Activated B cell treated with CpG ODN at 0.5 μM for 24 hours (primary cell): Measurements from ENCODE around the gene GRPEL1. TPM values are rescaled to one million over a fixed set of nuclear protein-coding genes. Genes with fewer than 3 reads are reported as not detected.

Source experiments
- ATAC-seq: fragments of 200-7000 bp; cut with Tn5 transposase; one replicate; pipeline ENCODE4 v1.10.0; 2021; ENCODE audit warnings: low read depth, mild to moderate bottlenecking, moderate library complexity
- CTCF ChIA-PET: fragments of 350-600 bp; sonication (Branson Sonifier 250); formaldehyde crosslinking; loops from one replicate; lab custom pipeline; 2021; ENCODE audit warnings: antibody characterized with exemption; lab: Charles Lee
- POLR2A ChIA-PET: fragments of 350-600 bp; sonication (Branson Sonifier 250); formaldehyde crosslinking; loops from one replicate; lab custom pipeline; 2021; ENCODE audit warnings: antibody characterized with exemption; lab: Charles Lee
- DNase-seq: peaks from one replicate; pipeline ENCODE4 v3.0.0; 2022
- H3K27ac Mint-ChIP-seq: one replicate; pipeline ENCODE4 v1.8.0; 2020; ENCODE audit warnings: mixed read lengths
- H3K27me3 Mint-ChIP-seq: one replicate; pipeline ENCODE4 v1.8.0; 2021; ENCODE audit warnings: mixed read lengths
- H3K36me3 Mint-ChIP-seq: one replicate; pipeline ENCODE4 v1.8.0; 2021; ENCODE audit warnings: low read depth, mixed read lengths
- H3K4me1 Mint-ChIP-seq: one replicate; pipeline ENCODE4 v1.8.0; 2021; ENCODE audit warnings: mixed read lengths
- H3K4me3 Mint-ChIP-seq: one replicate; pipeline ENCODE4 v1.8.0; 2020; ENCODE audit warnings: mild to moderate bottlenecking, mixed read lengths
- H3K9me3 Mint-ChIP-seq: one replicate; pipeline ENCODE4 v1.8.0; 2020; ENCODE audit warnings: mixed read lengths
- CTCF ChIP-seq: fragments of 200-600 bp; IDR thresholded peaks from one replicate; pipeline ENCODE4 v1.8.0; 2022; ENCODE audit warnings: antibody characterized with exemption, mild to moderate bottlenecking
- intact Hi-C: fragments of 100-400 bp; cut with micrococcal nuclease; formaldehyde crosslinking; loops from one replicate; pipeline ENCODE4 v1.15.1; 2024
- total RNA-seq: library from RNA; stranded (reverse); gene quantifications from 2 replicates; pipeline ENCODE4 v1.2.3, GENCODE V29; 2022

Gene GRPEL1
- total RNA-seq, 1 donor from 2014 or later = 31.8 TPM

GRCh38 chr4:7023486-7023885 is 44.4 kb downstream of the GRPEL1 start:
- Mint-ChIP-seq H3K4me1 (peaks cover 2% of the 10 kb centered on the region), H3K4me3 (no peak overlapping the region), H3K36me3 (peaks cover 75% of the 10 kb centered on the region), H3K9me3 (no peaks in the 10 kb centered on the region), H3K27ac (no peak overlapping the region), H3K27me3 (no peaks in the 10 kb centered on the region)
- DNase-seq (no peak), ATAC-seq (no peak)
- intact Hi-C loops = no loop called here
- CTCF ChIA-PET = no interaction called here
- TF ChIP-seq CTCF = no peak
- POLR2A ChIA-PET = no interaction called here

GRCh38 chr4:7021930-7022664 is 45.8 kb downstream of the GRPEL1 start:
- Mint-ChIP-seq H3K9me3 (no peaks in the 10 kb centered on the region), H3K4me1 (no peaks in the 10 kb centered on the region), H3K27ac (no peak overlapping the region), H3K27me3 (no peaks in the 10 kb centered on the region), H3K4me3 (no peak overlapping the region), H3K36me3 (peaks cover 73% of the 10 kb centered on the region)
- ChIA-PET CTCF (no interaction called here), POLR2A (no interaction called here)
- no peak for TF ChIP-seq CTCF
- DNase-seq (no peak), ATAC-seq (no peak)
- intact Hi-C loops = no loop called here

- ATAC-seq (no peak), DNase-seq (no peak)
- Mint-ChIP-seq H3K27me3 (no peaks in the 10 kb centered on the region), H3K27ac (no peak overlapping the region), H3K36me3 (peaks cover 72% of the 10 kb centered on the region), H3K9me3 (no peaks in the 10 kb centered on the region), H3K4me3 (no peak overlapping the region), H3K4me1 (no peaks in the 10 kb centered on the region)
- CTCF ChIA-PET = no interaction called here
- intact Hi-C loops = no loop called here
- POLR2A ChIA-PET = no interaction called here
- no peak for TF ChIP-seq CTCF
Measured at GRCh38 chr4:7021355-7021754, 46.5 kb downstream of the GRPEL1 start.

- Mint-ChIP-seq H3K4me1 (no peaks in the 10 kb centered on the region), H3K27me3 (no peaks in the 10 kb centered on the region), H3K27ac (no peak overlapping the region), H3K36me3 (peaks cover 67% of the 10 kb centered on the region), H3K4me3 (no peak overlapping the region), H3K9me3 (no peaks in the 10 kb centered on the region)
- POLR2A ChIA-PET = no interaction called here
- DNase-seq (no peak), ATAC-seq (no peak)
- CTCF ChIA-PET = no interaction called here
- TF ChIP-seq CTCF = no peak
- intact Hi-C loops = no loop called here
Measured at GRCh38 chr4:7020856-7021255, 47.0 kb downstream of the GRPEL1 start.

- intact Hi-C loops = no loop called here
Measured at GRCh38 chr4:7020290-7020689, 47.6 kb downstream of the GRPEL1 start.

More at GRCh38 chr4:7020290-7020689, 47.6 kb downstream of the GRPEL1 start:
- ChIA-PET POLR2A (no interaction called here), CTCF (no interaction called here)
- Mint-ChIP-seq H3K27ac (no peak overlapping the region), H3K9me3 (no peaks in the 10 kb centered on the region), H3K4me3 (no peak overlapping the region), H3K27me3 (no peaks in the 10 kb centered on the region), H3K4me1 (peaks cover under 1% of the 10 kb centered on the region), H3K36me3 (peaks cover 68% of the 10 kb centered on the region)
- no peak for ATAC-seq
- no peak for DNase-seq
- TF ChIP-seq CTCF = no peak
